ENCODE measurements around the gene AK4. TPM values are rescaled to one million over a fixed set of nuclear protein-coding genes. Genes with fewer than 3 reads are reported as not detected.

Gene AK4
- total RNA-seq, 3 donors from 2014 or later (not counting 1 experiment from before 2014, with no cell fraction given), result 0.32 to 1.6 (median 0.75) TPM

GRCh38 chr1:65254320-65255034 lies 106.5 kb downstream of the AK4 start:
- Mint-ChIP-seq H3K9me3 (no peaks in the 10 kb centered on the region), H3K4me3 (peak overlapping the region; percentile 84), H3K27ac (peak overlapping the region in 1 of 2 donors; percentile 33), H3K27me3 (ENCODE audit: low read depth in 2 of 2) (peaks cover 26 to 38% of the 10 kb centered on the region in 2 donors), H3K36me3 (no peaks in the 10 kb centered on the region), H3K4me1 (peaks cover 13 to 15% of the 10 kb centered on the region in 2 donors)
- Histone ChIP-seq H3K4me1 (ENCODE audit: control insufficient read depth, insufficient read depth, low read length) (peaks cover 15% of the 10 kb centered on the region), H3K27ac (ENCODE audit: low read length) (no peak overlapping the region), H3K27me3 (ENCODE audit: control insufficient read depth, insufficient read depth, low read length) (no peaks in the 10 kb centered on the region), H3K36me3 (ENCODE audit: control insufficient read depth, insufficient read depth, low read length) (no peaks in the 10 kb centered on the region), H3K9me3 (ENCODE audit: control insufficient read depth, insufficient read depth, low read length) (no peaks in the 10 kb centered on the region), H3K4me3 (ENCODE audit: low read length) (peak overlapping the region; percentile 37)
- WGBS (ENCODE audit: insufficient coverage), result under 1% methylated on average over 88 of the region's 88 CpGs
- no peak for TF ChIP-seq CTCF (IDR thresholded peaks at IDR 0.05)
- DNase-seq, result peak; percentile 64 to 92
- peak; percentile 95 for ATAC-seq
- intact Hi-C loops (cut with micrococcal nuclease), result no loop called here

- 23% methylated on average over 23 of the region's 23 CpGs for WGBS (ENCODE audit: insufficient coverage)
- DNase-seq (no peak), ATAC-seq (no peak)
- Histone ChIP-seq H3K27me3 (ENCODE audit: control insufficient read depth, insufficient read depth, low read length) (no peaks in the 10 kb centered on the region), H3K4me1 (ENCODE audit: control insufficient read depth, insufficient read depth, low read length) (peaks cover 15% of the 10 kb centered on the region), H3K36me3 (ENCODE audit: control insufficient read depth, insufficient read depth, low read length) (no peaks in the 10 kb centered on the region), H3K9me3 (ENCODE audit: control insufficient read depth, insufficient read depth, low read length) (no peaks in the 10 kb centered on the region), H3K27ac (ENCODE audit: low read length) (no peak overlapping the region), H3K4me3 (ENCODE audit: low read length) (peak overlapping the region; percentile 27)
- H3K36me3 Mint-ChIP-seq, result no peaks in the 10 kb centered on the region
- intact Hi-C loops (cut with micrococcal nuclease), result no loop called here
- peak overlapping the region in 1 of 2 donors; percentile 2 for H3K27ac Mint-ChIP-seq
- no peaks in the 10 kb centered on the region for H3K9me3 Mint-ChIP-seq
- peaks cover 13 to 15% of the 10 kb centered on the region in 2 donors for H3K4me1 Mint-ChIP-seq
- TF ChIP-seq CTCF (IDR thresholded peaks at IDR 0.05), result no peak
- peaks cover 26 to 41% of the 10 kb centered on the region in 2 donors for H3K27me3 Mint-ChIP-seq (ENCODE audit: low read depth in 2 of 2)
- H3K4me3 Mint-ChIP-seq, result peak overlapping the region; percentile 84
Measured at GRCh38 chr1:65255035-65255655, 107.1 kb downstream of the AK4 start.

GRCh38 chr1:65255656-65256050 lies 107.7 kb downstream of the AK4 start:
- DNase-seq, result no peak
- H3K27ac ChIP-seq (ENCODE audit: low read length), result no peak overlapping the region
- H3K36me3 ChIP-seq (ENCODE audit: control insufficient read depth, insufficient read depth, low read length), result no peaks in the 10 kb centered on the region
- WGBS (ENCODE audit: insufficient coverage), result 88% methylated on average over 7 of the region's 9 CpGs
- H3K4me3 ChIP-seq (ENCODE audit: low read length), result no peak overlapping the region
- Mint-ChIP-seq H3K4me3 (peak overlapping the region; percentile 32), H3K27ac (no peak overlapping the region), H3K36me3 (no peaks in the 10 kb centered on the region), H3K4me1 (peaks cover 13 to 15% of the 10 kb centered on the region in 2 donors), H3K27me3 (ENCODE audit: low read depth in 2 of 2) (peaks cover 26 to 46% of the 10 kb centered on the region in 2 donors), H3K9me3 (no peaks in the 10 kb centered on the region)
- ATAC-seq, result no peak
- intact Hi-C loops (cut with micrococcal nuclease), result no loop called here
- no peak for TF ChIP-seq CTCF (IDR thresholded peaks at IDR 0.05)
- H3K4me1 ChIP-seq (ENCODE audit: control insufficient read depth, insufficient read depth, low read length), result peaks cover 15% of the 10 kb centered on the region
- no peaks in the 10 kb centered on the region for H3K27me3 ChIP-seq (ENCODE audit: control insufficient read depth, insufficient read depth, low read length)
- H3K9me3 ChIP-seq (ENCODE audit: control insufficient read depth, insufficient read depth, low read length), result no peaks in the 10 kb centered on the region

Measured in natural killer cell (primary cell).